OCI-LY3 (cell line): ENCODE data around the gene OR1Q1.

Experiments
- EZH2phosphoT487 ChIP-seq: fragments of 200-600 bp; shearing (Covaris generic); IDR thresholded peaks from 2 replicates; pipeline ENCODE4 v1.6.1; 2018; ENCODE audit warnings: antibody characterized with exemption, mixed run types, low read depth
- TF ChIP-seq, protein P1 (sequence below): fragments of 200-600, 300-600 bp; sonication (generic); IDR thresholded peaks from 2 replicates; pipeline ENCODE4 v1.5.1; 2014; ENCODE audit warnings: antibody characterized with exemption, low read length, low read depth

DNA sequence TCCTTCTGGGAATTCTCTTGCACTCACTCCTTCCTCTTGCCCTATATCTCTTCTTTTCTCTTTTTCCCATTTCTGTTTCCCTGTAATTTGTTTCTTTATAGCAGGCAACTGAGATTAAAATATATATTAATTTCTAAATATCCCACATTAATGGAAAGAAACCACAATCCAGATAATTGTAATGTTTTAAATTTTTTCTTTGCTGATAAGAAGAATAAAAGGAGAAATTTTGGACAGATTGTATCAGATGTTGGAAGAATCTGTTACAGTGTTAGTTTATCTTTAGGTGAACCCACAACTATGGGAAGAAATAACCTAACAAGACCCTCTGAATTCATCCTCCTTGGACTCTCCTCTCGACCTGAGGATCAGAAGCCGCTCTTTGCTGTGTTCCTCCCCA lies 46.9 kb downstream of the OR1Q1 start, which contains the start of gene OR1L1:
- TF ChIP-seq, protein P1, sequence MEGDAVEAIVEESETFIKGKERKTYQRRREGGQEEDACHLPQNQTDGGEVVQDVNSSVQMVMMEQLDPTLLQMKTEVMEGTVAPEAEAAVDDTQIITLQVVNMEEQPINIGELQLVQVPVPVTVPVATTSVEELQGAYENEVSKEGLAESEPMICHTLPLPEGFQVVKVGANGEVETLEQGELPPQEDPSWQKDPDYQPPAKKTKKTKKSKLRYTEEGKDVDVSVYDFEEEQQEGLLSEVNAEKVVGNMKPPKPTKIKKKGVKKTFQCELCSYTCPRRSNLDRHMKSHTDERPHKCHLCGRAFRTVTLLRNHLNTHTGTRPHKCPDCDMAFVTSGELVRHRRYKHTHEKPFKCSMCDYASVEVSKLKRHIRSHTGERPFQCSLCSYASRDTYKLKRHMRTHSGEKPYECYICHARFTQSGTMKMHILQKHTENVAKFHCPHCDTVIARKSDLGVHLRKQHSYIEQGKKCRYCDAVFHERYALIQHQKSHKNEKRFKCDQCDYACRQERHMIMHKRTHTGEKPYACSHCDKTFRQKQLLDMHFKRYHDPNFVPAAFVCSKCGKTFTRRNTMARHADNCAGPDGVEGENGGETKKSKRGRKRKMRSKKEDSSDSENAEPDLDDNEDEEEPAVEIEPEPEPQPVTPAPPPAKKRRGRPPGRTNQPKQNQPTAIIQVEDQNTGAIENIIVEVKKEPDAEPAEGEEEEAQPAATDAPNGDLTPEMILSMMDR = no peak
- TF ChIP-seq EZH2phosphoT487 = no peak
